Measurements from ENCODE around the gene UBL3. TPM values are rescaled to one million over a fixed set of nuclear protein-coding genes. Genes with fewer than 3 reads are reported as not detected.

The UBL3 gene
- total and polyA plus RNA-seq, 8 donors = 37.2 to 50.4 (median 44.3) TPM

- intact Hi-C loops (cut with DNase I) = no loop called here
- TF ChIP-seq CTCF (IDR thresholded peaks at IDR 0.05) = no peak
- H3K4me1 ChIP-seq = no peaks in the 10 kb centered on the region
These were observed 38.7 kb upstream of the UBL3 start for GRCh38 chr13:29889111-29889510.

GRCh38 chr13:29888306-29888705 lies 37.9 kb upstream of the UBL3 start:
- TF ChIP-seq CTCF (IDR thresholded peaks at IDR 0.05) = no peak
- no peaks in the 10 kb centered on the region for H3K27me3 ChIP-seq
- no peaks in the 10 kb centered on the region for H3K36me3 ChIP-seq
- no peak for DNase-seq
- no peaks in the 10 kb centered on the region for H3K4me1 ChIP-seq
- no peaks in the 10 kb centered on the region for H3K9me3 ChIP-seq
- peak; percentile 82 for ATAC-seq
- H3K27ac ChIP-seq = no peak overlapping the region
- intact Hi-C loops (cut with DNase I) = no loop called here
- no peak overlapping the region for H3K4me3 ChIP-seq

More at GRCh38 chr13:29889111-29889510, 38.7 kb upstream of the UBL3 start:
- H3K27ac ChIP-seq = no peak overlapping the region
- H3K27me3 ChIP-seq = no peaks in the 10 kb centered on the region
- DNase-seq = no peak
- no peak overlapping the region for H3K4me3 ChIP-seq
- no peaks in the 10 kb centered on the region for H3K9me3 ChIP-seq
- no peak for ATAC-seq
- no peaks in the 10 kb centered on the region for H3K36me3 ChIP-seq

GRCh38 chr13:29887686-29888085 lies 37.3 kb upstream of the UBL3 start:
- ATAC-seq (no peak), DNase-seq (no peak)
- intact Hi-C loops (cut with DNase I) = no loop called here
- Histone ChIP-seq H3K36me3 (no peaks in the 10 kb centered on the region), H3K4me3 (no peak overlapping the region), H3K9me3 (no peaks in the 10 kb centered on the region), H3K27ac (no peak overlapping the region), H3K4me1 (no peaks in the 10 kb centered on the region), H3K27me3 (no peaks in the 10 kb centered on the region)
- no peak for TF ChIP-seq CTCF (IDR thresholded peaks at IDR 0.05)

GRCh38 chr13:29887030-29887557 lies 36.7 kb upstream of the UBL3 start:
- Histone ChIP-seq H3K4me3 (no peak overlapping the region), H3K36me3 (no peaks in the 10 kb centered on the region), H3K4me1 (no peaks in the 10 kb centered on the region), H3K27ac (no peak overlapping the region), H3K9me3 (no peaks in the 10 kb centered on the region), H3K27me3 (no peaks in the 10 kb centered on the region)
- intact Hi-C loops (cut with DNase I) = no loop called here
- no peak for TF ChIP-seq CTCF (IDR thresholded peaks at IDR 0.05)
- DNase-seq = no peak
- no peak for ATAC-seq

GRCh38 chr13:29886446-29886845 lies 36.0 kb upstream of the UBL3 start:
- Histone ChIP-seq H3K27ac (no peak overlapping the region), H3K27me3 (no peaks in the 10 kb centered on the region), H3K9me3 (no peaks in the 10 kb centered on the region), H3K4me1 (no peaks in the 10 kb centered on the region), H3K4me3 (no peak overlapping the region), H3K36me3 (no peaks in the 10 kb centered on the region)
- ATAC-seq (no peak), DNase-seq (no peak)
- intact Hi-C loops (cut with DNase I) = no loop called here
- TF ChIP-seq CTCF (IDR thresholded peaks at IDR 0.05) = no peak
